IPS-18c (cell line): ENCODE results near the gene SLC35F2.

Experiments
- H3K4me3 ChIP-seq: 2 replicates; pipeline ENCODE4 v1.7.0; 2013; ENCODE audit warnings: low read depth, mild to moderate bottlenecking, low read length, moderate library complexity; ENCODE audit not compliant: insufficient read depth
- H3K9me3 ChIP-seq: one replicate; pipeline ENCODE4 v1.6.1; 2013; ENCODE audit warnings: mild to moderate bottlenecking, low read length, moderate library complexity; ENCODE audit not compliant: control insufficient read depth, insufficient read depth

Gene SLC35F2

DNA sequence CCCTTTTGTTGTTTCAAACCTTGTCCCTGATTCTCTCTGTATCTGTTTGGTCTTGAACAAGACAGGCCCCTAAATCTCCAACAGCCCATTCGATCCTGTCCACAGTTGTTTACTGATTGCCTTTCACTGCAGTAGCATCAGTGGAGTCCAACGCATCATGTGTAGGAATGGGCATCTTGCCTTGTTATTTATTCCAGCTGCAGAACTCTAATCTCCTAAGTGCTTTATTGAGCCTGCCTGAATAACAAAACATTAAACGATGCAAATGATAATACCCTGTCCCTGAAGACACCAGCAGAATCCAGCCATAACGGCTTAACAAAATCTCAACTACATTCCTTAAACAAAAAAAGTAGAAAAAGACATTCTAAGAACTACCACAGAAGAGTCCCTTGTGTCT, 50.1 kb downstream of the SLC35F2 start:
- H3K9me3 ChIP-seq, result no peaks in the 10 kb centered on the region

GRCh38 chr11:107804971-107805370, 53.6 kb downstream of the SLC35F2 start:
- Histone ChIP-seq H3K4me3 (no peak overlapping the region), H3K9me3 (no peaks in the 10 kb centered on the region)

More for the DNA sequence above, 50.1 kb downstream of the SLC35F2 start:
- no peak overlapping the region for H3K4me3 ChIP-seq

DNA sequence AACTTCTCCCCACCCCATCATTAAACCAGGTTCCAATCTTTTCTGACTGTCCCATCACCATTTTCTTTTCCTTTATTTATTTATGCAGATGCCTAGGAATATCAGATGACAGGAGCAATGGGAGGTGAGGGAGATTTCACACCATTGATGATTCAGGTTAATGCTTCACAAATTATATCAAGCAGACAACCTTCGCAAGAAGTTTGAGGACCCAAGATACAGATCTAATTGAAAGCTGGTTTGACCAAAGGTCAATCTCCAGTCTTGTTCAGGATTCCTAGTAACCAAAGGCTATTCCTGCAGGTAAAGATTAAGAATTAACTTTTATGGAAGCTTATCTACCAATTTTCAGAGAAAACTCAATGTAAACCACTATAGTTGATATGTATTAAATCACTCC, 54.4 kb downstream of the SLC35F2 start:
- Histone ChIP-seq H3K4me3 (no peak overlapping the region), H3K9me3 (no peaks in the 10 kb centered on the region)

DNA sequence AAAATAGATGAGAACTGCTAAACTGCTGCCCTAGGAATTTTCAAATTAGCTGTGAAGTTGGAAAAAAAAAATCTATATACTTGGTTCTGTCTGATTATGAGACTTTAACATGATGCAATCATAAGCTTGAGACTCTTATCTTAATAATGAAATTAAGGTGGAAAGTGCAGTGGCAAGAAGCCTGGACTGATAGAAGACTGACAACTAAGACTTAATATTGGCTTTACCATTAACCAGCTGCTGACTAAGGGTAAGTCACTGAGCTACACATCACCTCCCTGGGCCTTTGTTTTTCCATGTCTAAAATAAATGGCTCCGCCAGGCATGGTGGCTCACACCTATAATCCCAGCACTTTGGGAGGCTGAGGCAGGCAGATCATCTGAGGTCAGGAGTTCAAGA, 56.9 kb downstream of the SLC35F2 start:
- H3K9me3 ChIP-seq, result no peaks in the 10 kb centered on the region
- H3K4me3 ChIP-seq, result no peak overlapping the region

DNA sequence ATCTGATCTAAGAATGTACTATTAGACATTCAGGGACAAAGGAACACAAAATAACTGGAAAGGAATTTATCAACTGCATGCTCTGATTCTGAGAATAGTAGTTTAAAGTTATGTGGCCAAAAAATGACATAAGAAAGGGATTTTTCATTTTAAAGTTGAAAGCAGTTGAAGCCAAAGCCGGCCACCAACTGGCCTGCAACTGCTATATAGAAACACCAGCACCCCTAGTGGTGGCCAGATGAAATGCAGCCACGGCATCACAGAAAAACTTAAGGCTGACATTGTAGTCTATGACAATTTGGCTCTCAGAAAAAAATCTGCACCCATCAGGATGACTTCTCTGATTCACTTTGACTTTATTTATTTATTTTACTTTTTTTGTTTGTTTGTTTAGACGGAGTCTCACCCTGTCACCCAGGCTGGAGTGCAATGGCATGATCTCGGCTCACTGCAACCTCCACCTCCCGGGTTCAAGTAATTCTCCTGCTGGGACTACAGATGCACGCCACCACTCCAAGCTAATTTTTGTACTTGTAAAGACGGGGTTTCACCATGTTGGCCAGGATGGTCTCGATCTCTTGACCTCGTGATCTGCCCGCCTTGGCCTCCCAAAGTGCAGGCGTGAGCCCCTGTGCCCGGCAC, 59.2 kb downstream of the SLC35F2 start:
- Histone ChIP-seq H3K4me3 (no peak overlapping the region), H3K9me3 (no peaks in the 10 kb centered on the region)

GRCh38 chr11:107792049-107792443, 66.5 kb downstream of the SLC35F2 start:
- H3K9me3 ChIP-seq, result no peaks in the 10 kb centered on the region
- no peak overlapping the region for H3K4me3 ChIP-seq

- Histone ChIP-seq H3K9me3 (no peaks in the 10 kb centered on the region), H3K4me3 (no peak overlapping the region)
Observed at GRCh38 chr11:107791343-107792048, 67.1 kb downstream of the SLC35F2 start.

DNA sequence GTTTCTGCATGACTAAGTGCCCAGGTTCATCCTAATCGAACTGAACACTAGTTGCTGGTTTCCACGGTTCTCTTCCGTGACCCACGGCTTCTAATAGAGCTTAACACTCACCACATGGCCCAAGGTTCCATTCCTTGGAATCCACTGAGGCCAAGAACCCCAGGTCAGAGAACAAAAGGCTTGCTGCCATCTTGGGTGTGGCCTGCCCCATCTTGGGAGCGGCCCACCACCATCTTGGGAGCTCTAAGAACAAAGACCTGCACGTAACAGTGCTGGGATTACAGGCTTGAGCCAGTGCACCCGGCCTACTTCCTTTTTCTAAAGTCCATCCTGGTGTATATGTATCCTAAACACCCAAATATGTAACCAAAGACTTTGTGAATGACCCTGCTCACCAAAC, 68.8 kb downstream of the SLC35F2 start:
- H3K4me3 ChIP-seq, result no peak overlapping the region
- H3K9me3 ChIP-seq, result no peaks in the 10 kb centered on the region

DNA sequence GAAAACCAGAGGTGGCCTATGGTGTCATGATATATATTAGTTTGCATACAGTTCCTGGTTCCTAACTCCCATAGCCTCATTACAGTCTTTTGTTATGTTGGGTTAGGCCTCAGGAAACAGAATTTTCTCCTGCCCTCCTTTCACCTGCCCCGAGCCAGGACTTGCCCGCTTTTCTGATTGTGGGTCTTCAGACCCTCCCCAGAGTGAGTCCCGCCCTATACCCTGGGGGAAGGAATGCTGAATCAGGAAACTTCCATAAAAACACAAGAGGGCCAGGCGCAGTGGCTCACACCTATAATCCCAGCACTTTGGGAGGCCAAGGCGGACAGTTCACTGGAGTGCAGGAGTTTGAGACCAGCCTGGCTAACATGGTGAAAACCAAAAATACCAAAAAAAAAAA, 70.9 kb downstream of the SLC35F2 start:
- Histone ChIP-seq H3K4me3 (no peak overlapping the region), H3K9me3 (no peaks in the 10 kb centered on the region)

- Histone ChIP-seq H3K4me3 (no peak overlapping the region), H3K9me3 (no peaks in the 10 kb centered on the region)
Observed at GRCh38 chr11:107785401-107785800, 73.2 kb downstream of the SLC35F2 start.

DNA sequence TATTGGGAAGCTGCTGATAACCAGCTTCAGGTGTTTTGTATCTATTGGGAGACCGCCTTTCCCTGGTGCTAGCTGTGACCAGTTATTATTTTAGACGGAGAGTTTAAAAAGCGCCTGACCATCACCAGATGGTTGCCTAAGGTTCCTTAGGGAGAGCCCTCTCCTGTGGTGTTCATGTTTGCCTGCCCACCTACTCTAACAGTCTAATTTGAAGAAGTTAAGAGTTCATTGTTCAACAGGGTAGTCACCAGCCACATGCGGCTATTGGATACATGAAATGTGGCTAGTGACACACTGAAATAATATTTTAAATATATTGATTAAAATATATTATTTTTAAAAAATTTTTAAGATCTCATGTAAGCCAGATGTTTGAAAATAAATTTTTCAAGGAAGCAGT, 75.5 kb downstream of the SLC35F2 start:
- Histone ChIP-seq H3K4me3 (no peak overlapping the region), H3K9me3 (no peaks in the 10 kb centered on the region)

DNA sequence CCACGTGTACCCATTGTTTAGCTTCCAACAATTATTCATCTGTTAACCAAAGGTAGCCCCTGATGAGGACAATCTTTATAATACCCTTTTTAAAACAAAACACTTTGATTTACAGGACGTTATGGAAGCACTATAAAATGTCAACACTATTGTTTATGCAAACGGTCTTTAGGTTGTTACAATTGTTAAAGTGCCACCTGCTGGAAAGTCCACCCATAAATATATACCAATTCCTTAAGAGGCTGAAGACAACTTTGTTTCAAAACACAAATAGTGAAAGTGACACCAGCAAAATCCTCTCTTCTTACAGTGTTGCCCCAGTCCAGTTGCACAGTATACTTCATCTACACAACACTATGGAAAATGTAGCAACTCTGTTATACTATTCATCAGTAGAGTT, 77.8 kb downstream of the SLC35F2 start:
- no peaks in the 10 kb centered on the region for H3K9me3 ChIP-seq
- no peak overlapping the region for H3K4me3 ChIP-seq

- H3K4me3 ChIP-seq, result no peak overlapping the region
- no peaks in the 10 kb centered on the region for H3K9me3 ChIP-seq
Observed at GRCh38 chr11:107780136-107780535, 78.5 kb downstream of the SLC35F2 start.

- H3K4me3 ChIP-seq, result no peak overlapping the region
Observed at GRCh38 chr11:107778839-107779517, 79.6 kb downstream of the SLC35F2 start.

GRCh38 chr11:107777110-107777509, 81.5 kb downstream of the SLC35F2 start:
- no peaks in the 10 kb centered on the region for H3K9me3 ChIP-seq

More at GRCh38 chr11:107778839-107779517, 79.6 kb downstream of the SLC35F2 start:
- no peaks in the 10 kb centered on the region for H3K9me3 ChIP-seq

DNA sequence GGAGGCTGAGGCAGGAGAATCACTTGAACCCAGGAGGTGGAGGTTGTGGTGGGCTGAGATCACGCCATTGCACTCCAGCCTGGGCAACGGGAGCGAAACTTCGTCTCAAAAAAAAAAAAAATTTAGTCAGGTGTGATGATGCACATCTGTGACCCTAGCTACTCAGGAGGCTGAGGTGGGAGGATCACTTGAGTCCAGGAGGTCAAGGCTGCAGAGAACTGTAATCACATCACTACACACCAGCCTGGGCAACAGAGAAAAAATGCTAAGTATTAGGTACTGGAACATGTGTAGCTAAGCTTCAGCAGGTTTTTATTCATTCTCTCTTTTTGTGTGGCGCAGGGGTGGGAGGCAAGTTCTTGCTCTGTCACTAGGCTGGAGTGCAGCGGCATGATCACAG, 82.5 kb downstream of the SLC35F2 start:
- no peaks in the 10 kb centered on the region for H3K9me3 ChIP-seq
- H3K4me3 ChIP-seq, result no peak overlapping the region

More at GRCh38 chr11:107777110-107777509, 81.5 kb downstream of the SLC35F2 start:
- no peak overlapping the region for H3K4me3 ChIP-seq

GRCh38 chr11:107770551-107770951, 88.0 kb downstream of the SLC35F2 start:
- no peak overlapping the region for H3K4me3 ChIP-seq
- H3K9me3 ChIP-seq, result no peaks in the 10 kb centered on the region

DNA sequence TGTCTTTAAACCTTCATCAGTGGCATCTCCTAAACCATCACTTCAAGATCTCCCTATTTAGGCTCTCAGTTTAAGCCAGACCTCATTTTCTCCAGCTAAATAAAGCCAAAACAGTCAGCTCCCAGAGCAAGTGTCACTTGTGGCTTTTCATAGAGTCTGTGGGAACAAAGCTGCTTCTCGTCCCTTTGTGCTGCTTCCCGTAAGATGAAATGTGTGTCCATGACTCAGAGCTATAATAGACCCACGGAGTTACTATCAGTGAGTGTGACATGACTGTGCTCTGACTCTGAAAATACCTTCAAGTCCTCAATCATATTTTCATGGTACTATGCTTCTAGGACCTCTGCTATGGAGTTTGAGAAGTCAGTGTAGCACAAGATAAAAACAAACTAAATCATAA, 89.4 kb downstream of the SLC35F2 start:
- no peaks in the 10 kb centered on the region for H3K9me3 ChIP-seq
- no peak overlapping the region for H3K4me3 ChIP-seq
